Small intestine (tissue), 7 donors: ENCODE measurements around the gene SLC9A9. TPM values are rescaled to one million over a fixed set of nuclear protein-coding genes. Genes with fewer than 3 reads are reported as not detected.
A peak's percentile ranks its signal among the peaks of the same experiment; 100 is the strongest.

Source experiments
- DNase-seq, 2 donors: peaks; one replicate each; pipeline versions ENCODE4 v3.0.0 to v3.0.0-alpha.2; 2013
- FAIRE-seq: peaks from 2 replicates; lab custom pipeline; 2012; peaks lifted over from hg19 to GRCh38; lab: Jason Lieb, UNC
- H3K27ac ChIP-seq, 3 donors: one replicate each; pipeline ENCODE4 v1.5.1; 2013; ENCODE audit warnings: low read length in 2 of 3, mild to moderate bottlenecking in 2 of 3, control low read depth in 1 of 3, inconsistent platforms in 1 of 3, low read depth in 1 of 3, moderate library complexity in 1 of 3
- H3K27me3 ChIP-seq, 3 donors: one replicate each; pipeline ENCODE4 v1.6.1; 2013; ENCODE audit warnings: low read length in 3 of 3, inconsistent platforms in 1 of 3; ENCODE audit not compliant: control insufficient read depth in 3 of 3, insufficient read depth in 3 of 3
- H3K36me3 ChIP-seq, 3 donors: one replicate each; pipeline ENCODE4 v1.6.1; 2013; ENCODE audit warnings: low read length in 3 of 3, inconsistent platforms in 1 of 3, low read depth in 1 of 3, mild to moderate bottlenecking in 1 of 3, moderate library complexity in 1 of 3; ENCODE audit not compliant: control insufficient read depth in 3 of 3, insufficient read depth in 2 of 3
- H3K4me1 ChIP-seq, 3 donors: one replicate each; pipeline ENCODE4 v1.6.1; 2013; ENCODE audit warnings: low read length in 2 of 3, inconsistent platforms in 1 of 3, low read depth in 1 of 3, mild to moderate bottlenecking in 1 of 3, moderate library complexity in 1 of 3; ENCODE audit not compliant: control insufficient read depth in 3 of 3, insufficient read depth in 2 of 3
- H3K4me3 ChIP-seq, 3 donors: one replicate each; pipeline ENCODE4 v1.5.1; 2013; ENCODE audit warnings: low read length in 3 of 3, control low read depth in 1 of 3, inconsistent platforms in 1 of 3, low read depth in 1 of 3, mild to moderate bottlenecking in 1 of 3, moderate library complexity in 1 of 3
- H3K9me3 ChIP-seq, 2 donors: one replicate each; pipeline ENCODE4 v1.6.1; 2013; ENCODE audit warnings: low read depth in 1 of 2, low read length in 1 of 2; ENCODE audit not compliant: control insufficient read depth in 2 of 2, insufficient read depth in 1 of 2
- WGBS, 3 donors: extraction: QIAGEN DNeasy Blood & Tissue Kit; methylation state at CpG; one replicate each; pipeline ENCODE4 v1.1.7; 2013; 5-methylcytosine and 5-hydroxymethylcytosine counted together
- polyA plus RNA-seq, 4 donors: library from polyadenylated mRNA; stranded (reverse) in 3 of 4; unstranded in 1 of 4; fragments of 200-250 nt in 3 of 4; fragments of 120-200 nt in 1 of 4; gene quantifications; one replicate each; pipeline versions ENCODE4 v1.2.1 to v1.2.3, GENCODE V29; 2013
- donor health status: healthy with polysubstance abuse.
- donor health status: control.
- donor health status: control.
- donor health status: Bipolar disorder and iron deficiency.
- donor health status: healthy.

The SLC9A9 gene
- polyA plus RNA-seq, 4 donors, result 1.4 to 4.6 (median 4.1) TPM; not detected in 1

GRCh38 chr3:143559296-143559695 is 289.0 kb downstream of the SLC9A9 start:
- Histone ChIP-seq H3K4me3 (no peak overlapping the region), H3K4me1 (no peaks in the 10 kb centered on the region), H3K27me3 (no peaks in the 10 kb centered on the region), H3K9me3 (peaks cover 0 to 13% of the 10 kb centered on the region in 2 donors), H3K27ac (no peak overlapping the region), H3K36me3 (no peaks in the 10 kb centered on the region)
- WGBS, 3 donors, result 84 to 95% (median 89%) methylated on average over 3 of the region's 3 CpGs
- DNase-seq (no peak), FAIRE-seq (no peak)

GRCh38 chr3:143552851-143553250 is 295.4 kb downstream of the SLC9A9 start:
- no peak for DNase-seq
- FAIRE-seq, result no peak
- H3K4me3 ChIP-seq, result no peak overlapping the region
- H3K4me1 ChIP-seq, result no peaks in the 10 kb centered on the region
- H3K36me3 ChIP-seq, result peaks cover 0 to 5% (median 0%) of the 10 kb centered on the region in 3 donors
- H3K9me3 ChIP-seq, result peaks cover 0 to 2% of the 10 kb centered on the region in 2 donors
- no peaks in the 10 kb centered on the region for H3K27me3 ChIP-seq
- WGBS, 3 donors, result 84 to 94% (median 87%) methylated on average over 3 of the region's 3 CpGs
- H3K27ac ChIP-seq, result no peak overlapping the region

DNA sequence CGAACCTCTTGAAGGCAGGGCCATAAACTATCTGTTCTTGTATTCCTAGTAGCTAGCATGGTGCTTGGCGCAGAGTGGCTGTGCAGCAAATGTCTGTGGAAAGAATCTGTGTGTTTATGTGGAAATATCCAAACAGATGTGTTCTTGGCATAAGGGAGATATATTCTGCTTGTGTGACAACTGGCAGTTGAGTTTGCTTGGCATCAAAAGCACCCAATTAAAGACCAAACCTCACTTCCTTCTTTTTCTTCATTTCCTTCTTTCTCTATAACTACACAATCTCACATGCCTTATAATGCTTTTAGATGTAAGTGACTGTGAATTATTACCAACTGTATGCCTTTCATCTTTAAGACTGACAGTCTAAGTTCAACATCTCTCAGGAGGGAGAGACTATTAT is 296.5 kb downstream of the SLC9A9 start:
- no peaks in the 10 kb centered on the region for H3K4me1 ChIP-seq
- H3K36me3 ChIP-seq, result peaks cover 0 to 5% (median 0%) of the 10 kb centered on the region in 3 donors
- DNase-seq (no peak), FAIRE-seq (no peak)
- no peak overlapping the region for H3K4me3 ChIP-seq
- WGBS, 3 donors, result 78 to 96% (median 92%) methylated on average over 2 of the region's 2 CpGs
- no peaks in the 10 kb centered on the region for H3K9me3 ChIP-seq
- no peaks in the 10 kb centered on the region for H3K27me3 ChIP-seq
- no peak overlapping the region for H3K27ac ChIP-seq

DNA sequence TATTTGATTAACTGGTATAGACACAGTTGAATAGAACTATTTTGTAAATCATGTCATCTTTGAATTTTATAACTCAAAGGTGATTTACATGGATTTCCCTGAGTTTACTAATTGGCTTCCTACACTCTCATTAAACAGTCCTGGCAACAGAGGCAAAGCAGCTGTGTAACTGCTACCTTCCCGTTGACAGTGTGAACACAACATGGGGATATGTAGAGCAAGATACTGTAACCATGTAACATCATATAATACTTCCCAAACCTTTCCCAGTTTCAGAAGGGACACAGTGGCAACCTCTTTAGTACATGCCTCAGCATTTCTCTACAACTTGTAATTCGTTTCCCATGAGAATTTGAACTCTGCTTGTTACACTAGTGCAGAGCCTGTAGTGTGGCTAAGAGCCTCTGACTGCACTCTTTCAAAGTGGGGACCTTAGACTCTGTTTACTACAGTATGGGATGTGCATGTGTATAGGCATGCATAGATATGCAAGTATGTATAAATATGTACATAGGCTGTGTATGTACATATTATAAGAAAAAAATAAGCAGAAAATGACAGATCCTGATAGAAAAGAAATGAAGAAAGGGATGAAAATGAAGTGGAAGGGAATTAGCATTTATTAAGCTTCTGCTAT is 299.3 kb downstream of the SLC9A9 start:
- Histone ChIP-seq H3K4me1 (no peaks in the 10 kb centered on the region), H3K27me3 (no peaks in the 10 kb centered on the region), H3K36me3 (peaks cover 0 to 5% (median 0%) of the 10 kb centered on the region in 3 donors), H3K4me3 (no peak overlapping the region), H3K9me3 (no peaks in the 10 kb centered on the region), H3K27ac (no peak overlapping the region)
- DNase-seq (no peak), FAIRE-seq (no peak)
- WGBS, 3 donors, result 75 to 92% (median 87%) methylated on average over 2 of the region's 2 CpGs

DNA sequence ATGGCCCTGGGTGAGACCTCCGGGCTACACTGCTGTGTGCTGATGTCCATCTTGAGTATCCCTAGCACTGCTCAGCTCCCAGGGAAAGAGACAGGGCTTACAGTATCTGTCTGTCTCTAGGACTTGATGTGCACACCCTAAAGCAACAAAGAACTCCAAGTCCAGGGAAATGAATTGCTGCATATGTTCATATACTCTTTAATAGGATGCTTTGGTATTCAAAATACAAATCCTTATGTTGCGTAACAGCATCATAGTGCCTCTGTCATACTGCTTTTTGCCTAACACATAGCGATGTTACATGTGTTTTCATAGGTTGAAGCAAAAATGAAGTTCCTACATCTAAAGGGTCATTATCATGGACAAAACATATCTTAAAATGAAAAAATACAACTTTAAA is 299.9 kb downstream of the SLC9A9 start:
- WGBS, 3 donors, result 94 to 98% (median 95%) methylated on average over 3 of the region's 3 CpGs
- no peaks in the 10 kb centered on the region for H3K9me3 ChIP-seq
- DNase-seq, result no peak
- no peak overlapping the region for H3K27ac ChIP-seq
- peaks cover 0 to 5% (median 0%) of the 10 kb centered on the region in 3 donors for H3K36me3 ChIP-seq
- FAIRE-seq, result no peak
- no peaks in the 10 kb centered on the region for H3K4me1 ChIP-seq
- H3K27me3 ChIP-seq, result no peaks in the 10 kb centered on the region
- H3K4me3 ChIP-seq, result no peak overlapping the region

GRCh38 chr3:143538577-143538981 is 309.7 kb downstream of the SLC9A9 start:
- no peaks in the 10 kb centered on the region for H3K27me3 ChIP-seq
- WGBS, 3 donors, result 61 to 91% (median 67%) methylated on average over 2 of the region's 2 CpGs
- no peak overlapping the region for H3K27ac ChIP-seq
- no peaks in the 10 kb centered on the region for H3K36me3 ChIP-seq
- H3K4me1 ChIP-seq, result peaks cover 0 to 7% (median 2%) of the 10 kb centered on the region in 3 donors
- H3K4me3 ChIP-seq, result no peak overlapping the region
- DNase-seq, result no peak
- H3K9me3 ChIP-seq, result no peaks in the 10 kb centered on the region
- no peak for FAIRE-seq

DNA sequence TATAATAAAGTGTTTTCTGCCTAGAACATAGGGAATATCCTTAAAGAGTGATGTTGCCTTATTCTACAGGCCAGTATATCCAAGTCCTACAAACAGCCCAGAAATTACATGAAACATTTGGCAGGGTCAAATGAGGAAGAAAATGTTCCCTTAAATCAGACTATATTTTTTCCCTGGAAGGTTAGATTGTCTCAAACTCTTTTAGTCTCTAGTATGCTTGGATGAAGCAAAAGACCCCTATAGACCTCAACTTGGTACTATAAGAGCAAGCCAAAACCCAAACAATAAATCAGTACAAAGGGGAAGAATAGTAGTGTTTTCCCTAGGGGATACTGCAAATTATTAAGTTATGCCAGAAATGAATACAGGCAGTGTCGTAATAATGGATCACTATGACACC is 310.2 kb downstream of the SLC9A9 start:
- no peaks in the 10 kb centered on the region for H3K27me3 ChIP-seq
- H3K36me3 ChIP-seq, result no peaks in the 10 kb centered on the region
- no peak overlapping the region for H3K4me3 ChIP-seq
- H3K4me1 ChIP-seq, result peaks cover 0 to 7% (median 2%) of the 10 kb centered on the region in 3 donors
- no peaks in the 10 kb centered on the region for H3K9me3 ChIP-seq
- WGBS, 3 donors, result 82 to 97% (median 93%) methylated on average over 1 of the region's 1 CpG
- no peak for DNase-seq
- no peak overlapping the region for H3K27ac ChIP-seq
- no peak for FAIRE-seq

DNA sequence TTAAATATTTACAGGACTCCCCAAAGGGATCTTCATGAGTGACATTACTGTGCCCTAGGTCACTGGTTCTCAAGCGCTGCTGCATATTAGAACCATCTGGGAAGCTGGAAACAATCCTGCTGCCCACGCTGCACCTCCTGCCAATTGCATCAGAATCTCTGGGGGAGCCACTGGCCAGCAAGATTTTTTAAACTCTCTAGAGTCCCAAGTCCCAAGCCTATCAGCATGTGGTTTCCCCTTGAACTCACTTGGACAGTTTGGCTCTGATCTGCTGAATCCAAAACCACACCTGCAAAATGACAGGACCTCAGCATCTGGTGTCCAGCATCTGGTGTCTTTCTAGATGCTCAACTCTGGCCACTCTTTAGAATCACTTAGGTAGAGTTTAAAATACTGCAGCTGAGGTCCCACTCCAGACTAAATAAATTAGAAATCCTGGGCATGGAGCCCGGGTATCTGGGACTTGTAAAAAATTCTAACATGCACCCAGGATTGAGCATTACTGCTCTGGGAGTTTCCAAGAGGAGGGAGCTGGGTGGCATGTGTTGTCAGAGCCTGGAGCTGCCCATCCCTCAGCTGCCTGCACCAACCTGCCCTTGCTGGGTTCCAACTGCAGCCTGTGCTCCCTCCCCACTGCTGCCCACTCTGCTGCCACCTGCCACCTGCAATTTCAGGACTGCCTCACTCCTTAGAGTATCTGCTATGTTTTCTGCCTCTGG is 311.3 kb downstream of the SLC9A9 start:
- FAIRE-seq, result no peak
- WGBS, 3 donors, result 57 to 69% (median 58%) methylated on average over 3 of the region's 3 CpGs
- peaks cover 0 to 7% (median 2%) of the 10 kb centered on the region in 3 donors for H3K4me1 ChIP-seq
- H3K27ac ChIP-seq, result peak overlapping the region in 1 of 3 donors; percentile 5
- no peaks in the 10 kb centered on the region for H3K36me3 ChIP-seq
- H3K27me3 ChIP-seq, result no peaks in the 10 kb centered on the region
- H3K9me3 ChIP-seq, result no peaks in the 10 kb centered on the region
- no peak for DNase-seq
- H3K4me3 ChIP-seq, result no peak overlapping the region
